G401.6 (cell line): ENCODE data around the gene FAM47C.
"Not testable (repeated sequence)": the region's sequence is repeated elsewhere in the genome, so short reads cannot be mapped to it uniquely, and the experiment has no call there.

Experiments used
- FAIRE-seq: peaks from 2 replicates; lab custom pipeline; 2012; peaks lifted over from hg19 to GRCh38; lab: Jason Lieb, UNC

Gene FAM47C

DNA sequence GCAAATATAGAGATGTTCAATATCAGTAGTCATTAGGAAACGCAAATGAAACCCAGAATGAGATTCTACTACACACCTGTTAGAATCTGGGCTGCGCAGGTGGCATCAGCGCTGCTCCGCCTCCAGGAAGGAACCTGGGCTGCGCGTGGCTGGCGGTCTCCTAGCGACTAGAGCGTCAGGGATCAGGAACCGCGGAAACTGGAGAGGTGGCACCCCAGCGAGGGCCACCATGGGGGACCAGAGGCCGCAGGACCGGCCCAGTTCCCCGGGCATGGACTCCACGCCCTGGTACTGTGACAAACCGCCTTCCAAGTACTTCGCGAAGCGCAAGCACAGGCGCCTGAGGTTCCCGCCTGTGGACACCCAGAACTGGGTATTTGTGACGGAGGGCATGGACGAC is at the start of gene FAM47C:
FAM47C (plus strand) TSS at position 185 of the 400 bp plus-strand sequence; CDS start at position 230, 45 bp downstream.
- not testable (repeated sequence) for FAIRE-seq

DNA sequence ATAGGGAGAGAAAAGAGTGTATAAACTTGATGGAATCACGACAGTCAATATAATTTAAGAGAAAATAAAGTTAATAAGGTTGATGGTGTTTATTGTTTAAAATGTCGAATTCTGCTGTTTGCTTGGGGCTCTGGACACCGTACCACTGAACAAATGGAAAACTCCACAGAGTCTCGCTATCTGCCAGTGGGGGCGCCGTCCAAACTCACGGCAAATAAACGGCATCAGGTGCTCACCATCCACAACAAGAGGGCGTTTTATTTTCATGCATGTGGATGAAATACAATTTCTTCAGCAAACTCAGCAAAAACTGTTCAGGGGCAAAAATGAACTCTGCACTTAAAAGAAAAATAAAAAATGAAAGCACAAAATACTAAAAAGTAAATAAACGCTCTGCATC is 46.6 kb upstream of the FAM47C start:
- FAIRE-seq = no peak

DNA sequence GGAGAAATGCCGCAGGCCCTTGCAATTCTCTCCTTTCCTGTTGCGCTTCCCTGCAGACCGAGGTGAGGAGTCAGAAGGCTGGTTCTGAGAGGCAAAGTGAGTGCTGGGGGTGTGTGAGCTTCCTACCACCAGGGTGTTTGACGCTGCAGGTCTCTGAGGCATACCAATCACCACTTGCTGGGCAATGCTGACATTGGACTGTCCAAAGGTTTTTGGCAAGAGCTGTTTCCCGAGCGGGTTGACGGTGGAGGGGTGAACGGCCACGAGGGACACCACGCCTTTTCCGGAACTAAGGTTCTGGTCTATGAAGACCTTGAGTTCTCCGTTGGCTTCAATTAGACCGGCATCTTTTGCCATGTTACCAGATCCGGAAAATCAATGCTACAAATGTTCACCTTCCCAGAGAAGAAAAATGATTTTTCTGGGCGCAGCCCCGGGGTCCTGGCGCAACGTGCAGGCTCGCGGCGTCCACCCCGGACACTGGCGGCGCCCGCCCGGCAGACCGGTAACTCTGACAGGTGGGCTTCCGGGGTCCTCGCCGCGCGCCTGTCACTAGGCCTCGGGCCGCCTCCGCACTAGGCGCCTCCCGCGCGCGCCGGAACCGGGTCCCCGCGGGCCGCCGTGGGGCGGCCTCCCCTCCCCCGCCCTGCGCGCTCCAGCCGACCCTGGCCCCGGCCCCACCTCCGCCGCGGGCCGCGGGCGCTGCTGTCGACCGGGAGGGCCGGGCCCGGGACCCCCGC is 44.9 kb upstream of the FAM47C start:
- no peak for FAIRE-seq

DNA sequence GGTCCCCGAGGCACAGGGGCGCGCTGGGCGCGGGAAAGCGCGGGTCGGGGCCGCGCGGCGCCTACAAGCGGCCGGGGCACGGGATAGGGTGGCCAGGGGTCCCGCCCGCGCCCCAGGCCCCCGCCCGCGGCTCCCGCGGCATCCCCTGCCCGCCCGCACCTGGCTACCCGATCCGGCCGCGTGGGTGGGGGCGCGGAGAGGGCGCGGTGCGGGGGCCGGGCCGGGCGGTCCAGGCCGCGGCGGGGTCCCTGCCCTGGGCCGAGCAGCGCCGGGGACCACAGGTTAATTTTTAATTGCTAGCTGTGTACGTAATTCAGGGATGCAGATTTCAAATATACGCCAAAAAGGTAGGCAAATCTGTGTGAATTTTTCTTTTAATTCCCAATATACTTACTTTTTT is 44.3 kb upstream of the FAM47C start:
- FAIRE-seq = no peak

DNA sequence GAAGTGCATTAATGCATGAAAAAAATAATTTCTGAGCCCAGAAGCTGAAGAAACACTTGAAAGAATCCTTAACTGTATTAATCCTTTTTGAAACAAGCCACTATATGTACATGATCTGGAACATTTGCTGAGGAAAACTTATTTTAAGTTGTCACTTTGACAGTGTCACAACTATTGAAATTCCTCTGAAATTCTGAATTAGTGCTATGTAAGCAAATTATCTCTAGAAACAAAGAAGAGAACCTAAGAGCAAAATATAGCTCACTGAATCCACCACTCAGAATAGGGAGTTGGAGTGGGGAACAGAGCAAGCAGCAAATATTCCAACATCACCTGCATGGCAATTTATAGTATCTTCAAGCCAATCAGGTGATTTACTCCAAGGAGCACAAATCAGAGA is 34.6 kb upstream of the FAM47C start:
- no peak for FAIRE-seq

DNA sequence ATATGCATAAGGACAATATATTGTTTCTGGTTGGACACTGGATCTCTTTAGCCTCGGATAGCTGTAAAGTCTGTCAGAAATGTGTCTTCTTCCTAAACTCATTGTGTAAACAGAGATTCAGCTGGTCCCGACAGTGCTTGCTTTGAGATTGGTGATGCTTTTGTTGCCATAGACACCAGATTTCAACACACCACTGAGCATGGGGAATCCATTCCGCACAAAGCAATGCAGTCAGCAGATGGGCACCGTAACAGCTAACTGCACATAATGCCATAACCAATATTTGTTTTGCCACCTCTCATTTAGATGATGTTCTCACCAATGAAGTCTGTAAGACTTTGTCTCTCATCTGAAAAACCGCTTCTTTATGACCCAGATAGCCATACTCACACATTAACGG is 33.3 kb upstream of the FAM47C start:
- FAIRE-seq = no peak

DNA sequence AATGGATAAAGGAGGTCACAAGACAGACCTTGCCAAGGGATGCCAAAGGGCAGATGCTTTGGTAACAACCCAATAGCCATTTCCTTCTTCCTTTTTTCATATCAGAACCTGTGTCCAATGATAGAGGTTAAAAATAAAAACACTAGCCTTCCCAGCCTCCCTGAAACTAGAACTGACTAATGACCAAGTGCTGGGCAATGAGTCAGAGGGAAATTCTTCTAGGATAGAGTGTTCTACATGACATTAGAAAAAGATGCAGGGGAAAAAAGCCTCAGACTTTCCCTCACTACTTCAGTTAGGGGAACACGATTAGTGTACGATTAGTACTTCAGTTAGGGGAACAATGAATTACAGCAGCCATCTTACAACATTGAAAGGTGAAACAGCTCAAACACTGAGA is 29.3 kb upstream of the FAM47C start:
- no peak for FAIRE-seq

DNA sequence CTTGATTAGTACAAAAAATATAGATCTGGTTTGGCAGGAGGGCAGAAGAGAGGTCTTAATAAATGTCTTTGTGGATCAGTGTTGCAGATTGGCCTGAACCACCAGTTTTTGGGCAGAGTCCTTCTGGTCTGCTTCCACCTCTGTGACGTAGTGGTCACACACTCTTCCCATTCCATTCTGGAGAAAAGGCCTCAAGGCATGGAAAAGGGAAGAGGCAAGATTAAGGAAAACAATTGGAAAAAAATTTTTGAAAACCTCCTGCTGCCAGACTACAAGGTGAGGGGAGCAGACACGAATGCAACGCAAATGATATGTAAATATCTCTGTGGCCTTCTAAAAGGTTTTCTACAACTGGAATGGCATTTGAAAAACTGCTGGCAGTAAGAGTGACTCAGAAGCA is 24.3 kb upstream of the FAM47C start:
- no peak for FAIRE-seq

DNA sequence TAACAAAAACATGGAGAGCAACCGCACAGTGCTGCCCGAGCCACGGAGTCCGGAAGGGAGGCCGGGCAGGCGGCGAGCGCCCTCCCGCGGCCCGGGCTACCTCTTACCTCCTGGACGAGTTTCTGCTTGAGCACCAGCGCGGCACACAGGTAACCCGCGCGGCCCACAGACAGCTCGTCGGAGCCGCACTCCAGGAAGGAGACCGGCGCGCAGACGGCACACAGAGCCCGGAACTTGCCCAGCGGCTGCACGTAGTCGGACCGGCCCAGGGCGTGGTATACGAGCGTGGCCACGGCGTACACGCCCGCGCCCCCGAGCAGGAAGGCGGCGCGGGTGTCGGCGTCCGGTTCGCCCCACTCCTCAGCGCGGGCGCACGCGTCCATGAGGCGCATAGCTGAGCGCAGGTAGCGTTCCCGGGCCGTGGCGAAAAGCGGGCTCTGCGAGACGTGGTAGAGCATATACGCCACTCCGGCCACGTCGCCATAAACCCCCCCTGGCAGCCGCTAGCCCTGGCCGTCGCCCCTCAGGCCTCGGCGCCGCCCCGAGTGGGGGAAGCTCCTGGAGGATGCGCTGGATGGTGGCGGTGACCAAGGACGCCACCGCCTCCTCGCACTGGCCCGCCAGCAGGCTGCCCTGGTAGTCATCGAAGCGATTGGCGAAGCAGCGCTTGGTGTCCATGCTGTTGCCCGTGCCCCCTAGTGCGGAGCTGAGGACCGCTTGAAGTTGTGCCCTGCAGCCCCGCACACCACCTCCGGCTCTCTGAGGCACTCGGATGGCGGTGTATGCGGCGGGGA is 22.6 kb upstream of the FAM47C start:
- FAIRE-seq = not testable (repeated sequence)

DNA sequence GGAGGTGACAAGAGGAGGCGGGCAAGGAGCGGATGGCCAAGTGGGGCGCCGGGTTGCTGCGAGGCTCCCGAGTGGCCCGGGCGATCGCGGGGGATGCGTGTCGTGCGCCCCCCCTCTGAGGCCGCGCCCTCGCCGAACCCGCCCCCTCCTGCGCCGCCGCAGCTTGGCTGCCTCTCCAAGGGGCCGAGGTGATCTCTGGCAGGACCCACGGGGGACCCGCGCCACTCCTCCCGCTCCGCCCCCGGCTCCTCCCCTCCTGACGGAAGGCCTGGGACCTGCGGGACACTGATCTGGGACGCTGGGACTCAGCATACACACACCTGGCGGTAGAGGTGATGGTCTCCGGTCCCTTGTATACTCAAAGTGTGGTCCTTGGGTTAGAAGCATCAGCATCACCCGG is 21.9 kb upstream of the FAM47C start:
- no peak for FAIRE-seq

DNA sequence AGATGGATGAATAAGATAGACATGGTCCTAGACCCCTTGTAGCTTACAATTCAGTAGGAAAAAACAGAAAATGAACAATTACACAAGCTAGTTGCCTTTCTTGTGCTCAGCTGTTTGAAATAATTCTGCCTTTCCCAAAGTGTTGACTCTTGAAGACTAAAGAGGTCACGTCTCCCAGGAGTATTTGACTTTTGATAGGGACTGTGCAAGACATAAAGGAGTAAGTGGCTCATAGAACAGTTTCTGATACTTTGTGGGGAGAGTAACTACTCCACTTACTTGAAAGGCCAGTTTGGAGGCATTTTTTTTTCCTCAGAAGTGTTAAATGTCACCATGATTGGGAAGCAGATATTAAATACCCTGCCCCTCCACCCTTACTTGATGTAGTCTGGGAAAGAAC is 21.0 kb upstream of the FAM47C start:
- not testable (repeated sequence) for FAIRE-seq

DNA sequence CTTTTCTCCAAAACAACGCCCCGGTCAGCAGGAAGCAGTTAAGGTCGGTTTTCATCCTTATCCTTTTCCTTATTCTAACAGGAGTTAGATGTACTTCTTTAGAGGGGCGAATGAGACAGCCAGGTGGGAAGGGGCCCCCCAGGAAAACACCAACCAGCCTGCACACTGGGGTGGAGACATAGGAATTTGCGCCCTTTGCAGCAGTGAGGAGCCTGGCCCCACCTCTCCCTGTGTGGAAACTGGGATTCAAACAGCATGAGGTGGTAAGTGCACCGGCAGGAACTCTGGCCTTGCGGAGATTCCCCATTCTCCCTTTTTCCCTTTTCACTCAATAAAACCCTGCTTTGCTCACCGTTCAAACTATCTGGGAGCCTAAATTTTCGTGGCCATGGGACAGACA is 8.0 kb upstream of the FAM47C start:
- no peak for FAIRE-seq

DNA sequence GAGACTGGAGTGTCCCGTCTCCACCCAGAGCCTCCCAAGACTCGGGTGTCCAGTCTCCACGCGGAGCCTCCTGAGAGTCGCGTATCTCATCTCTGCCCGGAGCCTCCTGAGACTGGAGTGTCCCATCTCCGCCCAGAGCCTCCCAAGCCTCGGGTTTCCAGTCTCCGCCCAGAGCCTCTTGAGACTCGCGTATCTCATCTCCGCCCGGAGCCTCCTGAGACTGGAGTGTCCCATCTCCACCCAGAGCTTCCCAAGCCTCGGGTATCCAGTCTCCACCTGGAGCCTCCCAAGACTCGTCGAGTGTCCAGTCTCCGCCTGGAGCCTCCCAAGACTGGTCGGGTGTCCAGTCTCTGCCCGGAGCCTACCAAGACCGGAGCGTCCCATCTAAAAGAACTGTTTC is 2.3 kb downstream of the FAM47C start:
- FAIRE-seq = no peak

DNA sequence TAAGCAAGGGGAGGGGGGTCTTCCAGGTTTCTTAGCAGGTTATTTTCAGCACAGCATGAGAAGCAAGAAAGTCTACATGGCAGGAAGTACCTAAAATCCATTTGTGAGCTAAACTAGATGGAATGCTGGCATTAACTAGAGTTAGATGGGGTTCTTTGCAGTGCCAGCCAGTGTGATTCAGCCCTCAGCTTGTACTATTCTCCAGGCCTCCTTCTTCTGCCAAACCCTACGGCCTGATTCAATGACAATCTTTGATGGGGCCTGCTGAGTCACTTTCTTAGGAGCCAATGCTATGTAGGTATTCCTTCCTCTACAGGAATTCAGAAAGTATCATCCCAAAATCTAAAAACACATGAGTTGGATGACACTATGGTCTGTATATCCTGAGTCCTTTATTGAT is 26.1 kb downstream of the FAM47C start:
- not testable (repeated sequence) for FAIRE-seq

DNA sequence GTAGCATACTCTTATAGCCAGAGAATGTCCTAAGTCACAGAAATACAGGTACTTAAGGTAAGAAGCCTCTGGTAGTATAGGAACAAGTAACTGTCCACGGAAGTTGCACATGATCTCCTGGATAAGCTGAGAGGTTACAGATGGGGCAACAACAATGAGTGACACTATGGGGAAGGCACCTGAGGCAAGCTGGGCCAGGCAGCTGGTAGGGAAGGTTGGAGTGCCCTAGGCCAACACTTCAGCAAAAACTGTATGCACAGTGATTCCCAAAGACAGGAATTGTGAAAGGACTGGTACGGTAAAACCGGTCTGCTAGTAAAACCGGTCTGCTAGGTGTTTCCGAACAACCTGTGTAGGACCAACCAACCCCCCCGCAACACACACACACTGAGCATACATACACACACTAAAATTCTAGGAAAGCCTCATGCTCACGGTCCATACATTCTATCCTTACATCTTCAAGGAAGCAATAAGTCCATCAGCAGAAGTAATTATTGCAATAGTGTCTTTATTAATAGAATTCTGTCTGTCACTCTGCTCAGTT is 28.6 kb downstream of the FAM47C start:
- not testable (repeated sequence) for FAIRE-seq

DNA sequence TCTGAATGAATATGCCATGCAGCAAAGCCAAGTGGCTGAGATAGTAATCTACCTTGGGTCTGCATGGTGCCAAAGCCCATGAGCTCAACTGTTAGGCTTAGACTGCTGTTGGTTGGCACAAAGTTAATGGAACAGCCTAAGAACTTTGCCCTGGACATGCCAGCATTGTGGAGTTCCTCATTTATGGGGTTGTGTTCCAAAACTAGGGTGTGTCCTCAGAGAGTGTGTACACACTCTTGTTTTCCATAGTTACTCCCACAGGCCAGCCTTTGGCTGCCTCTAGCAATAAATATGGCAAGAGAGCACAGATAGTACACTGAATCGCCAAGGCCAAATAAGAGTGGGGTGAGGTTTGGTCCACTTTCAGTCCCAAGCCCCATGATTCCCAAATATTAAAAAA is 30.6 kb downstream of the FAM47C start:
- FAIRE-seq = not testable (repeated sequence)

DNA sequence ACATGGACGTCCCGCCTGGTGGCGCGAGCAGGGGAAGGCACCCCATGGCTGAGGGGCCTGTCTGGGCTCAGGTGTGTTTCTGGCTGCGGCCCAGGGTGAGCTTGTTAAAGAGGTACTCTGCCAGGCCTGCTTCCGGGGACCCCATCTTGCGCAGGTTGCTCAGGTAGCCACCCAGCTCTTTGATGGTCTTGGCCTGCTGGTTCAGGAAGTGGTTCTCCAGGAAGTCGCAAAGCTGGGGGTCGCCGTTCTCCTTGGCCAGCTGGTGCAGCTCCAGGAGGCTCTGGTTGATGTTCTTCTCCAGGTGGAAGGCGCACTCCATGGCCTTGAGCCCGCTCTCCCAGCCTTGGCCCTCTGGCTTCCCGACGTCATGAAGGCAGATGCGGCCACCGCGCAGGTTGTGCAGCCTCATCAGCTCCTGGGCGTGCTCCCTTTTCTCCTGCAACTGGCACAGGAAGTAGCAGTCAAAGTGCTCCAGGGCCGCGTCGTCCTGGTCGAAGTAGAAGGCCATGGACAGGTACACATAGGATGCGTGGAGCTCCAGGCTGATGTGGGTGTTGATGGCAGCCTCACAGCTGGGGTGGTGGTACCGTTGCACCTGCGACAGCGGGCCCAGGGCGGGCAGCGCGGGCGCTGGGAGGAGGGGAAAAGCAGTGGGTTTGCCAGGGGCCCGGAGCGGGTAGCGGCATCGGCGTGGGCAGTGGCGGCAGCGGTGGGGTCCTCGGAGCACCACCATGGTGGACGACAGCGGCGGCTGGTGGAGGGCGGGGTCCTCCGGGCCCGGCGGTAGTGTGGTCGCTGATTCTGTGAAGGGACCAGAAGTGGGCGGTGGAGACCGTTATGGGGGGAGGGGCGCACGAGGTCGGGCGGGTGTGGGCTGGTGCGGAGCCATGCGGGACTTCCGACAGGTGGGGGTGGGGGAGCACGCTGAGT is 35.1 kb downstream of the FAM47C start:
- not testable (repeated sequence) for FAIRE-seq

DNA sequence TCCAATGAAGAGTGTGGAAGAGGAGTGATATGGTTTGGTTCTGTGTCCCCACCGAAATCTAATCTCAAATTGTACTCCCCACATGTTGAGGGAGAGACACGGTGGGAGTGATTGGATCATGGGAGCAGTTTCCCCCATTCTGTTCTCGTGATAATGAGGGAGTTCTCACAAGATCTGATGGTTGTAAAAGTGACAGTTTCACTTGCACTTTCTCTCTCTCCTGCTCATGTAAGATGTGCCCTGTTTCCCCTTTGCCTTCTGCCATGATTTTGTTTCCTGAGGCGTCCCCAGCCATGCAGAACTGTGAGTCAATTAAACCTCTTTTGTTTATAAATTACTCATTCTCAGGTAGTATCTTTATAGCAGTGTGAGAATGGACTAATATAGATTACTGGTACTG is 39.6 kb downstream of the FAM47C start:
- FAIRE-seq = no peak

DNA sequence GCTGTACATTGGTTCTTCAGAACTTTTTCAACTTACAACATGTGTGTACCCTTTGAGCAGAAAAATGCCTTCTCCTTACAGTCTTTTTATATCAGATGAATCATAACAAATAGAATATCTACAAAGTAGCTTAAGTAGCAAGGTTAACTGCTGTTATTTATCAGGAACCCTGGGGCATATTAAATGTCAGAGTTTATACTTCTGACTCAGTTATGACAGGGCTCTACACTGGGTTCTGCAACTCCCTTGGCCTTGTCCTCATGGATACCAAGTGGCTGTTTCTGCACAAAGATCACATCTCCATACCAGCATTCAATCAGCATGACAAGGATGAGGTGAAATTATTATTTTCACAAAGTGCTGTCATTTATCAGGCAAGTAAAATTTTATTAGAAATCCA is 49.4 kb downstream of the FAM47C start:
- not testable (repeated sequence) for FAIRE-seq

DNA sequence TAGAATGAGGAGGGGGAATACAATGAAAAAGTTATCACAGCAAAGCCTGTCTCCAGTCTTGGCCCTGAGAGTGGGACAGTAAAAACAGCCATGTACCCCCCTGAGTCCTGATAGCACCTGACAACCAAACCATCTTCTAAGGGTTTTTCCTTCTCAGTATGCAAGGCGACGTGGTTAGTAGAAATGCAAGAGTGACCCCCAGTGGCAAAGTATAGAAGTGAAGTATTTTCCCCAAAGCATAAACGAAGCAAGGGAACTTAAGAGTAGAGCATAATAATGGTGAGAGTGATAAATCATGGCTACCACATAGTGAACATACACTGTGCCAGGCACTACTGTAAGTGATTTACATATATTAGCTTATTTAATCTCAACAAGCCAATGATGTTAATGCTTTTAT is 52.8 kb downstream of the FAM47C start:
- FAIRE-seq = no peak
